ENCODE measurements around the gene UPK3BL2. TPM values are rescaled to one million over a fixed set of nuclear protein-coding genes. Genes with fewer than 3 reads are reported as not detected.
"Not testable (repeated sequence)": the region's sequence is repeated elsewhere in the genome, so short reads cannot be mapped to it uniquely, and the experiment has no call there.

The UPK3BL2 gene
- polyA plus RNA-seq, 2 of the 4 experiments (the other 2 are of a cell fraction): 1.4 to 3.9 TPM

GRCh38 chr7:102535062-102535615 lies 8.4 kb downstream of the UPK3BL2 start:
- H3K9me3 ChIP-seq; H3K4me1 ChIP-seq; CTCF ChIA-PET; ATAC-seq; H3K4me2 ChIP-seq; H3K4me3 ChIP-seq; H3K27ac ChIP-seq; POLR2A ChIA-PET; DNase-seq (ENCODE audit: low read depth in 1 of 2, low spot score in 1 of 2); FAIRE-seq: not testable (repeated sequence)
- WGBS (ENCODE audit: missing lambda C conversion rate): 81% methylated on average over 5 of the region's 8 CpGs

GRCh38 chr7:102532127-102532526 lies 11.4 kb downstream of the UPK3BL2 start:
- H3K4me1 ChIP-seq; POLR2A ChIA-PET; H3K9me3 ChIP-seq; H3K4me3 ChIP-seq; H3K27ac ChIP-seq; DNase-seq (ENCODE audit: low read depth in 1 of 2, low spot score in 1 of 2); CTCF ChIA-PET; H3K4me2 ChIP-seq; FAIRE-seq: not testable (repeated sequence)
- ATAC-seq: peak; percentile 17 to 33; a peak in 3 of 6 replicates
- WGBS (ENCODE audit: missing lambda C conversion rate): 66% methylated on average over 2 of the region's 2 CpGs

- POLR2A ChIA-PET; FAIRE-seq; H3K4me3 ChIP-seq; H3K9me3 ChIP-seq; H3K4me2 ChIP-seq; DNase-seq (ENCODE audit: low read depth in 1 of 2, low spot score in 1 of 2); CTCF ChIA-PET; H3K4me1 ChIP-seq; ATAC-seq; H3K27ac ChIP-seq: not testable (repeated sequence)
- 62% methylated on average over 5 of the region's 7 CpGs for WGBS (ENCODE audit: missing lambda C conversion rate)
These were observed 11.9 kb downstream of the UPK3BL2 start for GRCh38 chr7:102531583-102531982.

GRCh38 chr7:102527822-102528793 lies 15.4 kb downstream of the UPK3BL2 start:
- POLR2A ChIA-PET; H3K4me3 ChIP-seq; CTCF ChIA-PET; H3K9me3 ChIP-seq; DNase-seq (ENCODE audit: low read depth in 1 of 2, low spot score in 1 of 2); H3K27ac ChIP-seq; H3K4me2 ChIP-seq; FAIRE-seq; H3K4me1 ChIP-seq: not testable (repeated sequence)
- peak in 1 of 2 experiments; percentile 2; a peak in 1 of 6 replicates for ATAC-seq
- peak; percentile 23; the same call in 1 of the 2 replicates for TF ChIP-seq ZC3H11A (IDR thresholded peaks at IDR 0.05)
- WGBS (ENCODE audit: missing lambda C conversion rate): 94% methylated on average over 5 of the region's 13 CpGs

- DNase-seq (ENCODE audit: low read depth in 1 of 2, low spot score in 1 of 2); H3K9me3 ChIP-seq; H3K4me2 ChIP-seq; CTCF ChIA-PET; POLR2A ChIA-PET; H3K27ac ChIP-seq; H3K4me3 ChIP-seq; H3K4me1 ChIP-seq; ATAC-seq; FAIRE-seq: not testable (repeated sequence)
- WGBS (ENCODE audit: missing lambda C conversion rate): 83% methylated on average over 1 of the region's 8 CpGs
These were observed 16.3 kb downstream of the UPK3BL2 start for GRCh38 chr7:102527182-102527581.

GRCh38 chr7:102524803-102525202 lies 18.7 kb downstream of the UPK3BL2 start:
- CTCF ChIA-PET; H3K9me3 ChIP-seq; FAIRE-seq; POLR2A ChIA-PET; DNase-seq (ENCODE audit: low read depth in 1 of 2, low spot score in 1 of 2); H3K4me1 ChIP-seq; H3K27ac ChIP-seq; H3K4me2 ChIP-seq; H3K4me3 ChIP-seq: not testable (repeated sequence)
- WGBS (ENCODE audit: missing lambda C conversion rate): 80% methylated on average over 1 of the region's 2 CpGs
- ATAC-seq: peak; percentile 3 to 10; a peak in 4 of 6 replicates

GRCh38 chr7:102520797-102521196 lies 22.7 kb downstream of the UPK3BL2 start:
- H3K27ac ChIP-seq; H3K4me3 ChIP-seq; FAIRE-seq; ATAC-seq; CTCF ChIA-PET; DNase-seq (ENCODE audit: low read depth in 1 of 2, low spot score in 1 of 2); H3K4me2 ChIP-seq; POLR2A ChIA-PET; H3K9me3 ChIP-seq; H3K4me1 ChIP-seq: not testable (repeated sequence)
- WGBS (ENCODE audit: missing lambda C conversion rate): no CpG with 5 or more reads among the region's 5 CpGs

- POLR2A ChIA-PET, H3K4me1 ChIP-seq, FAIRE-seq, H3K9me3 ChIP-seq, CTCF ChIA-PET: not testable (repeated sequence)
- Histone ChIP-seq H3K4me3 (peak within 1 kb of the TSS; percentile 37; the same call in 1 of the 3 replicates), H3K4me2 (peak within 1 kb of the TSS; percentile 54), H3K27ac (0 out of 6 replicates have a peak within 1 kb of the TSS, but pooled peaks of 1 of the 2 experiments have one; percentile 67)
- ATAC-seq: peak; percentile 70 to 92
- peak in 1 of 2 experiments; percentile 0 for DNase-seq (ENCODE audit: low read depth in 1 of 2, low spot score in 1 of 2)
- no CpG with 5 or more reads among the region's 61 CpGs for WGBS (ENCODE audit: missing lambda C conversion rate)
These were observed 25.8 kb downstream of the UPK3BL2 start, which contains the start of gene RASA4B for GRCh38 chr7:102517550-102518147. TSS of gene RASA4B (minus strand) at chr7:102517777. CDS start at chr7:102517710, 67 bp downstream.

GRCh38 chr7:102516951-102517350 lies 26.5 kb downstream of the UPK3BL2 start:
- POLR2A ChIA-PET; H3K4me2 ChIP-seq; H3K4me1 ChIP-seq; H3K4me3 ChIP-seq; CTCF ChIA-PET; H3K9me3 ChIP-seq; FAIRE-seq; DNase-seq (ENCODE audit: low read depth in 1 of 2, low spot score in 1 of 2); ATAC-seq; H3K27ac ChIP-seq: not testable (repeated sequence)
- no CpG with 5 or more reads among the region's 10 CpGs for WGBS (ENCODE audit: missing lambda C conversion rate)

GRCh38 chr7:102515889-102516288 lies 27.6 kb downstream of the UPK3BL2 start:
- H3K4me3 ChIP-seq; H3K9me3 ChIP-seq; POLR2A ChIA-PET; CTCF ChIA-PET; DNase-seq (ENCODE audit: low read depth in 1 of 2, low spot score in 1 of 2); H3K4me2 ChIP-seq; H3K27ac ChIP-seq; FAIRE-seq; H3K4me1 ChIP-seq: not testable (repeated sequence)
- no CpG with 5 or more reads among the region's 3 CpGs for WGBS (ENCODE audit: missing lambda C conversion rate)
- ATAC-seq: peak; percentile 14 to 23

Data from A549 (cell line).